ENCODE results near the gene SPOCK2.

- no peak for TF ChIP-seq POLR2AphosphoS5 (IDR thresholded peaks at IDR 0.05; ENCODE audit: low read depth, low read length)
- TF ChIP-seq CTCF (IDR thresholded peaks at IDR 0.05), result no peak
- TF ChIP-seq SIN3A (IDR thresholded peaks at IDR 0.05; ENCODE audit: borderline replicate concordance, insufficient read depth, low read depth, low read length), result no peak
- TF ChIP-seq TCF7L2 (IDR thresholded peaks at IDR 0.05; ENCODE audit: low read depth, low read length), result no peak
- TF ChIP-seq, protein P1, sequence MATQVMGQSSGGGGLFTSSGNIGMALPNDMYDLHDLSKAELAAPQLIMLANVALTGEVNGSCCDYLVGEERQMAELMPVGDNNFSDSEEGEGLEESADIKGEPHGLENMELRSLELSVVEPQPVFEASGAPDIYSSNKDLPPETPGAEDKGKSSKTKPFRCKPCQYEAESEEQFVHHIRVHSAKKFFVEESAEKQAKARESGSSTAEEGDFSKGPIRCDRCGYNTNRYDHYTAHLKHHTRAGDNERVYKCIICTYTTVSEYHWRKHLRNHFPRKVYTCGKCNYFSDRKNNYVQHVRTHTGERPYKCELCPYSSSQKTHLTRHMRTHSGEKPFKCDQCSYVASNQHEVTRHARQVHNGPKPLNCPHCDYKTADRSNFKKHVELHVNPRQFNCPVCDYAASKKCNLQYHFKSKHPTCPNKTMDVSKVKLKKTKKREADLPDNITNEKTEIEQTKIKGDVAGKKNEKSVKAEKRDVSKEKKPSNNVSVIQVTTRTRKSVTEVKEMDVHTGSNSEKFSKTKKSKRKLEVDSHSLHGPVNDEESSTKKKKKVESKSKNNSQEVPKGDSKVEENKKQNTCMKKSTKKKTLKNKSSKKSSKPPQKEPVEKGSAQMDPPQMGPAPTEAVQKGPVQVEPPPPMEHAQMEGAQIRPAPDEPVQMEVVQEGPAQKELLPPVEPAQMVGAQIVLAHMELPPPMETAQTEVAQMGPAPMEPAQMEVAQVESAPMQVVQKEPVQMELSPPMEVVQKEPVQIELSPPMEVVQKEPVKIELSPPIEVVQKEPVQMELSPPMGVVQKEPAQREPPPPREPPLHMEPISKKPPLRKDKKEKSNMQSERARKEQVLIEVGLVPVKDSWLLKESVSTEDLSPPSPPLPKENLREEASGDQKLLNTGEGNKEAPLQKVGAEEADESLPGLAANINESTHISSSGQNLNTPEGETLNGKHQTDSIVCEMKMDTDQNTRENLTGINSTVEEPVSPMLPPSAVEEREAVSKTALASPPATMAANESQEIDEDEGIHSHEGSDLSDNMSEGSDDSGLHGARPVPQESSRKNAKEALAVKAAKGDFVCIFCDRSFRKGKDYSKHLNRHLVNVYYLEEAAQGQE (IDR thresholded peaks at IDR 0.05; ENCODE audit: insufficient read depth in 1 of 2, low read depth in 2 of 2, low read length in 1 of 2), result no peak
Measured at GRCh38 chr10:72039377-72039776, 49.0 kb downstream of the SPOCK2 start.
